H1 (cell line): ENCODE data around the gene OSBP2.

Source experiments
- EP300 ChIP-seq, 2 experiments: IDR thresholded peaks; 1 replicate in 1 of 2; 2 replicates in 1 of 2; pipeline ENCODE4 v1.6.1; 2011 to 2012; ENCODE audit warnings: low read depth in 2 of 2, low read length in 2 of 2, mild to moderate bottlenecking in 2 of 2, borderline replicate concordance in 1 of 2, inconsistent platforms in 1 of 2, moderate library complexity in 1 of 2
- POLR2A ChIP-seq, 2 experiments: IDR thresholded peaks; 1 replicate in 1 of 2; 2 replicates in 1 of 2; pipeline ENCODE4 v1.6.1; 2011; ENCODE audit warnings: low read depth in 2 of 2, low read length in 2 of 2, mild to moderate bottlenecking in 2 of 2; ENCODE audit errors: control extremely low read depth in 1 of 2

- TF ChIP-seq POLR2A (IDR thresholded peaks at IDR 0.05; ENCODE audit: control extremely low read depth in 1 of 2, low read depth in 2 of 2, low read length in 2 of 2) (no peak), EP300 (IDR thresholded peaks at IDR 0.05; ENCODE audit: borderline replicate concordance in 1 of 2, low read depth in 2 of 2, low read length in 2 of 2) (no peak)
Observed at GRCh38 chr22:30878516-30879414, 184.1 kb downstream of the OSBP2 start.
